ENCODE measurements around the gene CCR9. TPM values are rescaled to one million over a fixed set of nuclear protein-coding genes. Genes with fewer than 3 reads are reported as not detected.

Gene CCR9
- total RNA-seq, 1 experiment from 2014 or later, result not detected

GRCh38 chr3:45911511-45912226, 25.3 kb downstream of the CCR9 start:
- H3K9me3 ChIP-seq (ENCODE audit: control insufficient read depth in 1 of 2, insufficient read depth in 1 of 2, low read depth in 1 of 2, low read length in 2 of 2), result no peaks in the 10 kb centered on the region
- no peak overlapping the region for H3K27ac ChIP-seq (ENCODE audit: low read depth, low read length)
- no peak overlapping the region for H3K4me2 ChIP-seq (ENCODE audit: low read length)
- no TSS peak for BruUV-seq (replicated peaks)
- TF ChIP-seq EZH2phosphoT487 (IDR thresholded peaks at IDR 0.05; ENCODE audit: borderline replicate concordance), result no peak
- TF ChIP-seq FOSL1 (IDR thresholded peaks at IDR 0.05; ENCODE audit: low read depth), result no peak
- no peak for TF ChIP-seq CTCF (IDR thresholded peaks at IDR 0.05 in 2 of 3, conservative IDR thresholded peaks at IDR 0.05 in 1 of 3; ENCODE audit: borderline replicate concordance in 1 of 3, insufficient read depth in 1 of 3, low read depth in 2 of 3, low read length in 2 of 3)
- no peak for TF ChIP-seq ELF1 (IDR thresholded peaks at IDR 0.05; ENCODE audit: borderline replicate concordance, low read depth)
- no peak for TF ChIP-seq CBX3 (IDR thresholded peaks at IDR 0.05; ENCODE audit: low read depth)
- TF ChIP-seq POLR2AphosphoS5 (IDR thresholded peaks at IDR 0.05; ENCODE audit: low read depth, low read length), result no peak
- ChIA-PET RAD21 (ENCODE audit: low non-redundant PET in 1 of 2, low total read pairs in 2 of 2, uncharacterized antibody in 2 of 2, unreplicated experiment in 2 of 2) (no interaction called here), CTCF (no interaction called here), POLR2A (no interaction called here)
- no peaks in the 10 kb centered on the region for H3K79me2 ChIP-seq (ENCODE audit: insufficient read depth, low read length)
- H3K27me3 ChIP-seq (ENCODE audit: insufficient read depth, low read length), result no peaks in the 10 kb centered on the region
- no peak for DNase-seq (ENCODE audit: low read depth, low spot score)
- intact Hi-C loops (cut with micrococcal nuclease), result no loop called here
- H3K9me2 ChIP-seq (ENCODE audit: insufficient read depth), result no peaks in the 10 kb centered on the region
- no peaks in the 10 kb centered on the region for H4K20me1 ChIP-seq (ENCODE audit: insufficient read depth)
- no peak for ATAC-seq
- no peak overlapping the region for H3K9ac ChIP-seq (ENCODE audit: low read length)
- H3K4me1 ChIP-seq (ENCODE audit: control insufficient read depth in 1 of 2, insufficient read depth in 2 of 2, low read length in 2 of 2), result peaks cover 14 to 18% of the 10 kb centered on the region in 2 experiments
- no peak overlapping the region for H3K4me3 ChIP-seq (replicated peaks in 1 of 2; ENCODE audit: low read depth in 1 of 2, low read length in 2 of 2)
- no peak overlapping the region for H2AFZ ChIP-seq (ENCODE audit: low read depth, low read length, poor library complexity, severe bottlenecking)
- no peaks in the 10 kb centered on the region for H3K36me3 ChIP-seq (ENCODE audit: control insufficient read depth in 1 of 2, insufficient read depth in 2 of 2, low read length in 2 of 2)

GRCh38 chr3:45912435-45912834, 26.1 kb downstream of the CCR9 start:
- Histone ChIP-seq H3K4me3 (replicated peaks in 1 of 2; ENCODE audit: low read depth in 1 of 2, low read length in 2 of 2) (no peak overlapping the region), H4K20me1 (ENCODE audit: insufficient read depth) (no peaks in the 10 kb centered on the region), H3K27me3 (ENCODE audit: insufficient read depth, low read length) (no peaks in the 10 kb centered on the region), H3K4me1 (ENCODE audit: control insufficient read depth in 1 of 2, insufficient read depth in 2 of 2, low read length in 2 of 2) (peaks cover 14 to 24% of the 10 kb centered on the region in 2 experiments), H2AFZ (ENCODE audit: low read depth, low read length, poor library complexity, severe bottlenecking) (no peak overlapping the region), H3K36me3 (ENCODE audit: control insufficient read depth in 1 of 2, insufficient read depth in 2 of 2, low read length in 2 of 2) (no peaks in the 10 kb centered on the region), H3K4me2 (ENCODE audit: low read length) (no peak overlapping the region), H3K9me3 (ENCODE audit: control insufficient read depth in 1 of 2, insufficient read depth in 1 of 2, low read depth in 1 of 2, low read length in 2 of 2) (no peaks in the 10 kb centered on the region), H3K9me2 (ENCODE audit: insufficient read depth) (no peaks in the 10 kb centered on the region), H3K9ac (ENCODE audit: low read length) (no peak overlapping the region), H3K79me2 (ENCODE audit: insufficient read depth, low read length) (no peaks in the 10 kb centered on the region), H3K27ac (ENCODE audit: low read depth, low read length) (no peak overlapping the region)
- ATAC-seq (no peak), DNase-seq (ENCODE audit: low read depth, low spot score) (no peak)
- BruUV-seq (replicated peaks), result no TSS peak
- ChIA-PET RAD21 (ENCODE audit: low non-redundant PET in 1 of 2, low total read pairs in 2 of 2, uncharacterized antibody in 2 of 2, unreplicated experiment in 2 of 2) (no interaction called here), POLR2A (no interaction called here), CTCF (no interaction called here)
- intact Hi-C loops (cut with micrococcal nuclease), result no loop called here
- TF ChIP-seq ELF1 (IDR thresholded peaks at IDR 0.05; ENCODE audit: borderline replicate concordance, low read depth) (no peak), POLR2A (IDR thresholded peaks at IDR 0.05; ENCODE audit: borderline replicate concordance, extremely low read depth, insufficient read depth, insufficient read length) (no peak), FOSL1 (IDR thresholded peaks at IDR 0.05; ENCODE audit: low read depth) (no peak), TCF7L2 (IDR thresholded peaks at IDR 0.05; ENCODE audit: borderline replicate concordance, extremely low read depth, insufficient read depth, insufficient read length) (no peak), POLR2AphosphoS5 (IDR thresholded peaks at IDR 0.05; ENCODE audit: low read depth, low read length) (no peak), MAX (IDR thresholded peaks at IDR 0.05) (no peak), EGR1 (IDR thresholded peaks at IDR 0.05; ENCODE audit: low read depth) (no peak), ATF3 (IDR thresholded peaks at IDR 0.05) (no peak), YY1 (IDR thresholded peaks at IDR 0.05; ENCODE audit: extremely low read depth, insufficient replicate concordance, low read depth, low read length) (no peak), EZH2phosphoT487 (IDR thresholded peaks at IDR 0.05; ENCODE audit: borderline replicate concordance) (no peak), CTCF (IDR thresholded peaks at IDR 0.05 in 2 of 3, conservative IDR thresholded peaks at IDR 0.05 in 1 of 3; ENCODE audit: borderline replicate concordance in 1 of 3, insufficient read depth in 1 of 3, low read depth in 2 of 3, low read length in 2 of 3) (no peak)

All from HCT116 (cell line).